GM12878 (cell line): ENCODE measurements around the gene CD63.

Experiments
- EZH2 ChIP-seq: IDR thresholded peaks from 2 replicates; pipeline ENCODE4 v1.6.1; 2012; ENCODE audit warnings: low read depth, mild to moderate bottlenecking, control low read depth, inconsistent platforms, low read length, borderline replicate concordance; ENCODE audit not compliant: control insufficient read depth
- MTA2 ChIP-seq: fragments of 450-650 bp; IDR thresholded peaks from 2 replicates; pipeline ENCODE4 v1.6.1; 2016; ENCODE audit warnings: low read depth, mild to moderate bottlenecking, moderate library complexity
- TF ChIP-seq, protein P1 (sequence below): fragments of 450-650 bp; IDR thresholded peaks from 2 replicates; pipeline ENCODE4 v1.6.1; 2016; ENCODE audit warnings: mild to moderate bottlenecking, moderate library complexity, borderline replicate concordance
- TF ChIP-seq, protein P2 (sequence below), 3 experiments: IDR thresholded peaks in 2 of 3; conservative IDR thresholded peaks in 1 of 3; 2 replicates each; pipeline ENCODE4 v1.5.1; 2011; ENCODE audit warnings: low read depth in 3 of 3, low read length in 3 of 3, mild to moderate bottlenecking in 3 of 3, control low read depth in 2 of 3, moderate library complexity in 2 of 3, inconsistent platforms in 1 of 3, mixed read lengths in 1 of 3; ENCODE audit not compliant: control insufficient read depth in 2 of 3, insufficient read depth in 1 of 3; ENCODE audit errors: extremely low read depth in 1 of 3

GRCh38 chr12:55732288-55732687, 3.5 kb upstream of the CD63 start:
- TF ChIP-seq MTA2 (no peak), EZH2 (no peak)
- TF ChIP-seq, protein P1, sequence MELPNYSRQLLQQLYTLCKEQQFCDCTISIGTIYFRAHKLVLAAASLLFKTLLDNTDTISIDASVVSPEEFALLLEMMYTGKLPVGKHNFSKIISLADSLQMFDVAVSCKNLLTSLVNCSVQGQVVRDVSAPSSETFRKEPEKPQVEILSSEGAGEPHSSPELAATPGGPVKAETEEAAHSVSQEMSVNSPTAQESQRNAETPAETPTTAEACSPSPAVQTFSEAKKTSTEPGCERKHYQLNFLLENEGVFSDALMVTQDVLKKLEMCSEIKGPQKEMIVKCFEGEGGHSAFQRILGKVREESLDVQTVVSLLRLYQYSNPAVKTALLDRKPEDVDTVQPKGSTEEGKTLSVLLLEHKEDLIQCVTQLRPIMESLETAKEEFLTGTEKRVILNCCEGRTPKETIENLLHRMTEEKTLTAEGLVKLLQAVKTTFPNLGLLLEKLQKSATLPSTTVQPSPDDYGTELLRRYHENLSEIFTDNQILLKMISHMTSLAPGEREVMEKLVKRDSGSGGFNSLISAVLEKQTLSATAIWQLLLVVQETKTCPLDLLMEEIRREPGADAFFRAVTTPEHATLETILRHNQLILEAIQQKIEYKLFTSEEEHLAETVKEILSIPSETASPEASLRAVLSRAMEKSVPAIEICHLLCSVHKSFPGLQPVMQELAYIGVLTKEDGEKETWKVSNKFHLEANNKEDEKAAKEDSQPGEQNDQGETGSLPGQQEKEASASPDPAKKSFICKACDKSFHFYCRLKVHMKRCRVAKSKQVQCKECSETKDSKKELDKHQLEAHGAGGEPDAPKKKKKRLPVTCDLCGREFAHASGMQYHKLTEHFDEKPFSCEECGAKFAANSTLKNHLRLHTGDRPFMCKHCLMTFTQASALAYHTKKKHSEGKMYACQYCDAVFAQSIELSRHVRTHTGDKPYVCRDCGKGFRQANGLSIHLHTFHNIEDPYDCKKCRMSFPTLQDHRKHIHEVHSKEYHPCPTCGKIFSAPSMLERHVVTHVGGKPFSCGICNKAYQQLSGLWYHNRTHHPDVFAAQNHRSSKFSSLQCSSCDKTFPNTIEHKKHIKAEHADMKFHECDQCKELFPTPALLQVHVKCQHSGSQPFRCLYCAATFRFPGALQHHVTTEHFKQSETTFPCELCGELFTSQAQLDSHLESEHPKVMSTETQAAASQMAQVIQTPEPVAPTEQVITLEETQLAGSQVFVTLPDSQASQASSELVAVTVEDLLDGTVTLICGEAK = no peak
- TF ChIP-seq, protein P2, sequence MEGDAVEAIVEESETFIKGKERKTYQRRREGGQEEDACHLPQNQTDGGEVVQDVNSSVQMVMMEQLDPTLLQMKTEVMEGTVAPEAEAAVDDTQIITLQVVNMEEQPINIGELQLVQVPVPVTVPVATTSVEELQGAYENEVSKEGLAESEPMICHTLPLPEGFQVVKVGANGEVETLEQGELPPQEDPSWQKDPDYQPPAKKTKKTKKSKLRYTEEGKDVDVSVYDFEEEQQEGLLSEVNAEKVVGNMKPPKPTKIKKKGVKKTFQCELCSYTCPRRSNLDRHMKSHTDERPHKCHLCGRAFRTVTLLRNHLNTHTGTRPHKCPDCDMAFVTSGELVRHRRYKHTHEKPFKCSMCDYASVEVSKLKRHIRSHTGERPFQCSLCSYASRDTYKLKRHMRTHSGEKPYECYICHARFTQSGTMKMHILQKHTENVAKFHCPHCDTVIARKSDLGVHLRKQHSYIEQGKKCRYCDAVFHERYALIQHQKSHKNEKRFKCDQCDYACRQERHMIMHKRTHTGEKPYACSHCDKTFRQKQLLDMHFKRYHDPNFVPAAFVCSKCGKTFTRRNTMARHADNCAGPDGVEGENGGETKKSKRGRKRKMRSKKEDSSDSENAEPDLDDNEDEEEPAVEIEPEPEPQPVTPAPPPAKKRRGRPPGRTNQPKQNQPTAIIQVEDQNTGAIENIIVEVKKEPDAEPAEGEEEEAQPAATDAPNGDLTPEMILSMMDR (IDR thresholded peaks at IDR 0.05 in 2 of 3, conservative IDR thresholded peaks at IDR 0.05 in 1 of 3; ENCODE audit: control insufficient read depth in 2 of 3, extremely low read depth in 1 of 3, insufficient read depth in 1 of 3, low read depth in 3 of 3, low read length in 3 of 3) = no peak
